NCI-H1694 treated with DMSO at 0.1 percent for 48 hours (cell line): ENCODE data around the gene SORL1-AS1.

Experiments
- DNase-seq: peaks from one replicate; lab custom pipeline; 2025; lab: John Stamatoyannopoulos, UW

Gene SORL1-AS1

GRCh38 chr11:121391914-121392313, 60.9 kb downstream of the SORL1-AS1 start:
- DNase-seq = no peak

- peak; percentile 82 for DNase-seq
Measured at GRCh38 chr11:121389651-121390050, 63.1 kb downstream of the SORL1-AS1 start.
